Epithelial cell of esophagus (primary cell): ENCODE results near the gene PPP3R2.
"Not testable (repeated sequence)": the region's sequence is repeated elsewhere in the genome, so short reads cannot be mapped to it uniquely, and the experiment has no call there.

ENCODE experiments used
- DNase-seq: peaks from one replicate; pipeline ENCODE4 v3.0.0; 2010; ENCODE audit warnings: low read depth
- H3K4me3 ChIP-seq: 2 replicates; pipeline ENCODE4 v1.5.1; 2011; ENCODE audit warnings: mild to moderate bottlenecking, low read length, control low read depth
- TF ChIP-seq, protein P1 (sequence below): IDR thresholded peaks from 2 replicates; pipeline ENCODE4 v1.5.1; 2011; ENCODE audit warnings: low read depth, mild to moderate bottlenecking, low read length, control low read depth, inconsistent platforms; ENCODE audit not compliant: insufficient read depth; ENCODE audit errors: missing control alignments

Gene PPP3R2

DNA sequence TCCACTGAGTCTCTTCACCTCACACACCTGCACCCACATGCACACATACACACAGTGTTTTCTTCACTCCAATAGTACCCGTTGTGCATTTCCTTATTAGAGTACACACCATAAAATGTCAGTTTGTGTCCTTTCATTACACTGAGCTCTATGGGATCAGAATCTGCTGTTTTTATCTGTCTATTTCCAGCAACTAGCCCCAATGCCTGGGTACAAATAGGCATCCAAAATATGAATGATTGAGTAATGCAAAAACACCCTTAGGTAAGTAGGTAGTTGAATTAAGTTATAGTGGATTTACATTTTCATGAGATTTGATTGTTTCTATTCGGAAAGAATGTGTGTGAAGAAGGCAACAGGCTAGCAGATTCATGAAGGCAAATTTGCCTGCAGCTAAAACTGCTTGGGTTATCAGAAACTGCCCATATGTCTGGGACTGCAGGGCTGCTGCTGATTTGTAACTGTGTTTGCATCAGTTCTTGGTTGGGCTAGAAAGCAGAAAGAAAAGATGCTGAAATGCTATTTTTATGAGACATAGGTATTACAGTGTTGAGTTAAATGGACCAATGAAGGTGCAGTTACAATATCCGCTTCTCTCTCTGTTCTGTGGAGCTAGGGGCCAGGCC, 26.9 kb downstream of the PPP3R2 start:
- no peak overlapping the region for H3K4me3 ChIP-seq
- TF ChIP-seq, protein P1, sequence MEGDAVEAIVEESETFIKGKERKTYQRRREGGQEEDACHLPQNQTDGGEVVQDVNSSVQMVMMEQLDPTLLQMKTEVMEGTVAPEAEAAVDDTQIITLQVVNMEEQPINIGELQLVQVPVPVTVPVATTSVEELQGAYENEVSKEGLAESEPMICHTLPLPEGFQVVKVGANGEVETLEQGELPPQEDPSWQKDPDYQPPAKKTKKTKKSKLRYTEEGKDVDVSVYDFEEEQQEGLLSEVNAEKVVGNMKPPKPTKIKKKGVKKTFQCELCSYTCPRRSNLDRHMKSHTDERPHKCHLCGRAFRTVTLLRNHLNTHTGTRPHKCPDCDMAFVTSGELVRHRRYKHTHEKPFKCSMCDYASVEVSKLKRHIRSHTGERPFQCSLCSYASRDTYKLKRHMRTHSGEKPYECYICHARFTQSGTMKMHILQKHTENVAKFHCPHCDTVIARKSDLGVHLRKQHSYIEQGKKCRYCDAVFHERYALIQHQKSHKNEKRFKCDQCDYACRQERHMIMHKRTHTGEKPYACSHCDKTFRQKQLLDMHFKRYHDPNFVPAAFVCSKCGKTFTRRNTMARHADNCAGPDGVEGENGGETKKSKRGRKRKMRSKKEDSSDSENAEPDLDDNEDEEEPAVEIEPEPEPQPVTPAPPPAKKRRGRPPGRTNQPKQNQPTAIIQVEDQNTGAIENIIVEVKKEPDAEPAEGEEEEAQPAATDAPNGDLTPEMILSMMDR = no peak
- no peak for DNase-seq

DNA sequence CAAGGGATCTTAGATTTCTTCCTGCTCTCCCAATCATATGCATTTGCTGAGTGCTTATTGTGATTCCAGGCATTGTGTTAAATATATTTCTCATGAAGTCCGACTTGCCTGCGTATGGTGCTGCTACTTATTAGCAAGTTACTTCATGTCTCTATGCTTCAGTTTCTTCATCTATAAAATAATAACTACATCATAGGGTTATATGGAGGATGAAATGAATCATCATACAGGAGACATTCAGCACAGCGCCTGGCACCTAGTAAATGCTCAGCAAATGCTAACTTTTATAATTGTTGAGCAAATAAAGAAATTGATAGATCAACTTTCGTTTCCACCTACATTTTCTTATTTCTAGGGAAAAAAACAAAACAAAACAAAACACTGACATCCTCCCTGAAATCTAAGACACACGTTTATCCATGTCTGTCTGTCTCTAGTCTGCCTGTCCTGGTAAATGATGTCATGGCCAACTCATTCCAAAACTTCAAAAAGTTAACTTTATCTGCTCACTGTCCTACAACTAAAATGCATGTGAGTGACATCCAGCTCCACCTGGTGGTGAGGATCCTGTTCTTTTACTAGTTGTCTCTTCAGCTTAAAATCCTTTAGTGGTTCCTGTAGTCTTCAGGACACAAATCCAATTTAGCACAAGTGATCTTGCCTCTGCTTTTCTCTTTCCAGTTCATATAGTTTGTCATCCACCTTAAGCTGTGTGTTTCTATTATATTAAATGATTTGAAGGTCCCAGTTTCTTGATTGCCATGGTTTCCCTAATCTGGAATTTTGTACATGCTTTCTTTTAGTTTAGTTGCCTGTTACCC, 27.7 kb downstream of the PPP3R2 start:
- DNase-seq = peak; percentile 62
- H3K4me3 ChIP-seq = no peak overlapping the region
- TF ChIP-seq, protein P1 = peak; percentile 68

GRCh38 chr9:101564252-101564651, 30.5 kb downstream of the PPP3R2 start:
- DNase-seq = no peak
- TF ChIP-seq, protein P1 = no peak

GRCh38 chr9:101562966-101563365, 31.8 kb downstream of the PPP3R2 start:
- no peak for DNase-seq
- H3K4me3 ChIP-seq = no peak overlapping the region
- TF ChIP-seq, protein P1 = no peak

More at GRCh38 chr9:101564252-101564651, 30.5 kb downstream of the PPP3R2 start:
- no peak overlapping the region for H3K4me3 ChIP-seq

DNA sequence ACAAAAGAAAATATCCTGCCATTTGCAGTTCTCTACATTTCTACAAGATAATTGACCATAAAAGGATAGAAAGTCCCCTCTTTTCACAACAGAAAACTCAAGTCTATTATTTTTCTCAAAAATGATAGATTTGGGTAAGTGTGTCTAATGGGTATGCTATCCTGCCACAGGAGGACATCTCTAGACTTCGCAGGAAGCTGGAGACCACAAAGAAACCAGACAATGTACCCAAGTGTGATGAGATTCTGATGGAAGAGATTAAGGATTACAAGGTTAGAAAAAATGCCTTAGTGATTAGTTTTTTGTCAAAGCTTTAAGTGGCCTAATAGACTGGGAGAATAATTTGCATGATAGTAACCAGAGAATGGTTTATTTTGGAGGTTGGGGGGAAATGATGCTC, 33.0 kb downstream of the PPP3R2 start:
- no peak overlapping the region for H3K4me3 ChIP-seq
- TF ChIP-seq, protein P1 = no peak
- DNase-seq = no peak

DNA sequence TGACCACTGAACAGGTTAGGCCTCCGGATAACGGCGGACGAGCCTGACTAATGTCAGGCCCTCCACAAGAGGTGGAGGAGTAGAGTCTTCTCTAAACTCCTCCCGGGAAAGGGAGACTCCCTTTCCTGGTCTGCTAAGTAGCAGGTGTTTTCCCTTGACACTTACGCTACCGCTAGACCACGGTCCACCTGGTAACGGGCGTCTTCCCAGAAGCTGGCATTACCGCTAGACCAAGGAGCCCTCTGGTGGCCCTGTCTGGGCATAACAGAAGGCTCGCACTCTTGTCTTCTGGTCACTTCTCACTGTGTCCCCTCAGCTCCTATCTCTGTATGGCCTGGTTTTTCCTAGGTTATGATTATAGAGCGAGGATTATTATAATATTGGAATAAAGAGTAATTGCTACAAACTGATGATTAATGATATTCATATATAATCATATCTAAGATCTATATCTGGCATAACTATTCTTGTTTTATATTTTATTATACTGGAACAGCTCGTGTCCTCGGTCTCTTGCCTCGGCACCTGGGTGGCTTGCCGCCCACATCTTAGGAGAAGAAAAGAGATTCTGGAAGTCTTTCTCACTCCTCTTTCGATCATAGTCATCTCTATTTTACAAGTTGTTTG, 45.2 kb downstream of the PPP3R2 start:
- peak; percentile 14 for DNase-seq

More for the DNA sequence above, 45.2 kb downstream of the PPP3R2 start:
- not testable (repeated sequence) for H3K4me3 ChIP-seq
- TF ChIP-seq, protein P1 = peak; percentile 26
